ENCODE measurements around the gene LCORL. TPM values are rescaled to one million over a fixed set of nuclear protein-coding genes. Genes with fewer than 3 reads are reported as not detected.

Gene LCORL
- total and polyA plus RNA-seq, 2 experiments from 2014 or later = 21.0 to 28.7 TPM

- no peak for TF ChIP-seq CTCF (conservative IDR thresholded peaks at IDR 0.05; ENCODE audit: low read depth in 2 of 2)
- TF ChIP-seq ZNF462 (CRISPR knock-in tag; IDR thresholded peaks at IDR 0.05) = no peak
- no peak for TF ChIP-seq STAT1 (IDR thresholded peaks at IDR 0.05; ENCODE audit: unreplicated experiment)
Observed at GRCh38 chr4:17814140-17814539, 207.4 kb downstream of the LCORL start (continued).

GRCh38 chr4:17812801-17813200 is 208.8 kb downstream of the LCORL start:
- peaks cover 14% of the 10 kb centered on the region for H3K4me1 ChIP-seq (ENCODE audit: insufficient read depth)
- peaks cover 18% of the 10 kb centered on the region for H3K4me1 Mint-ChIP-seq
- H3K27ac Mint-ChIP-seq = no peak overlapping the region
- H3K9me2 ChIP-seq (ENCODE audit: insufficient read depth) = no peaks in the 10 kb centered on the region
- H3K4me3 ChIP-seq = peak overlapping the region; percentile 89
- H3K79me2 ChIP-seq (replicated peaks; ENCODE audit: insufficient read depth) = peaks cover 83% of the 10 kb centered on the region
- DNase-seq (ENCODE audit: low spot score) (no peak), ATAC-seq (no peak)
- H3K27me3 ChIP-seq (ENCODE audit: insufficient read depth) = no peaks in the 10 kb centered on the region
- no peaks in the 10 kb centered on the region for H3K27me3 Mint-ChIP-seq (ENCODE audit: insufficient read depth, low read depth, poor library complexity)
- no peak overlapping the region for H2AFZ ChIP-seq
- H3K36me3 ChIP-seq (ENCODE audit: insufficient read depth) = peaks cover 10% of the 10 kb centered on the region; the same call in 1 of the 2 replicates
- H3K4me3 Mint-ChIP-seq = peak overlapping the region; percentile 100
- H3F3A ChIP-seq (replicated peaks; ENCODE audit: low read depth) = no peaks in the 10 kb centered on the region
- H3K4me2 ChIP-seq = peak overlapping the region; percentile 92
- no peak overlapping the region for H3K27ac ChIP-seq (ENCODE audit: low read depth)
- H3K36me3 Mint-ChIP-seq (ENCODE audit: low read depth) = peaks cover 52% of the 10 kb centered on the region
- no peaks in the 10 kb centered on the region for H3K9me3 Mint-ChIP-seq
- peaks cover 18% of the 10 kb centered on the region for H4K20me1 ChIP-seq (replicated peaks; ENCODE audit: insufficient read depth)
- TF ChIP-seq REST (IDR thresholded peaks at IDR 0.05; ENCODE audit: unreplicated experiment) (no peak), CTCF (conservative IDR thresholded peaks at IDR 0.05; ENCODE audit: low read depth in 2 of 2) (no peak), EZH2phosphoT487 (IDR thresholded peaks at IDR 0.05; ENCODE audit: unreplicated experiment) (no peak), ETS1 (IDR thresholded peaks at IDR 0.05) (no peak), NANOG (IDR thresholded peaks at IDR 0.05; ENCODE audit: borderline replicate concordance) (no peak), CREB1 (CRISPR knock-in tag; IDR thresholded peaks at IDR 0.05; ENCODE audit: low read depth) (no peak), EZH2 (IDR thresholded peaks at IDR 0.05; ENCODE audit: low read depth, unreplicated experiment) (no peak), JUNB (IDR thresholded peaks at IDR 0.05; ENCODE audit: unreplicated experiment) (no peak)
